ENCODE measurements around the gene ZNF543. TPM values are rescaled to one million over a fixed set of nuclear protein-coding genes. Genes with fewer than 3 reads are reported as not detected.

ZNF543 gene
- total and polyA plus RNA-seq, 9 of the 15 experiments (the other 6 are each of a cell fraction or from before 2014, with no cell fraction given), result 0.14 to 5.5 (median 2.4) TPM

DNA sequence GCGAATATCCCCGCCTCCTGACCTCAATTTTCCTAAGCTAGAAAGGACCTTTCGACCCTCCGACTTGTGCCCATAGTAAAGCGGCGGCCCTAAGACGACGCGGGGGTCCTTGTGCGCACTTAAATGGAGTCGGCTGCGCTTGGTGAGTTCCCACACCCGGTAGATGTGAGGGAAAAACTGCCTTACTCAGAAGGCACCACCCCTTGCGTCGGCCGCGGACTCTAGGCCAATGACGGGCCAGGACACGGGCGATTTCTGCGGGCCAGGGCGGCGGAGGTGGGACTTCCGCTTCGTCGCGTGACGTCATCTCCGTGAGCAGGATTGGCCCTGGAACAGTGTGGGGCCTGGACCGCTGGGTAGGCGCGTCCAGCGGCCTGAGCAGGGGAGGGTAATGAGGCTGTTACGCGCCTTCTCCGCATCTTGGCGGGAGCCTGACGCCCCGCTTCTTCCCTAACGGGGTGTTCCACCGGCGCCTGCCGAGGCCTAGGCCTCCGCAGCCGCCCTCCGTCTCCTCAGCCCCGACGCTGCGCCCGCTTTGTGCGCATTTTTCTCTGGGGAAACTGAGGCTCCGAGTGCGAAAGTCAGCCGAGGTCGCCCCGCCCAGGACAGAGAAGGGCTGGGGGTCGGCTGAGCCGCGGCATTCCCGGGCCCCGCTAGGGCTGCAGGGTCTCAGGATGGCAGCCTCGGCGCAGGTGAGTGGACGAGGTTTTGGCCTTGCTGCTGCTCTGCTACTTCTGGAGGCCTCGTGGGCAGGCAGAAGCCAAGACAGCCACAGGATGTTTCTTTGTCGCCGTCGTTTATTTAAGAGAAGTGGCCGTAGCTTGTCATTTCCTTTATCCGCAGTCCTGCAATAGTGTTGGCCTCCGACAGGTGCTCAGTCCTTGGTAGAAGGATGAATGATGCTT lies at the start of gene ZNF543 (continued):
- TF ChIP-seq MBD1 (CRISPR knock-in tag; IDR thresholded peaks at IDR 0.05), result no peak
- no peak for TF ChIP-seq ZNF644 (tag; IDR thresholded peaks at IDR 0.05; ENCODE audit: low read depth)
- TF ChIP-seq CBFB (CRISPR knock-in tag; IDR thresholded peaks at IDR 0.05), result no peak
- TF ChIP-seq CHD4 (IDR thresholded peaks at IDR 0.05; ENCODE audit: insufficient read depth, insufficient replicate concordance, low read depth, low read length, poor library complexity, severe bottlenecking), result no peak
- no peak for TF ChIP-seq ZNF79 (CRISPR knock-in tag; IDR thresholded peaks at IDR 0.05; ENCODE audit: low read depth)
- no peak for TF ChIP-seq CREBBP (IDR thresholded peaks at IDR 0.05; ENCODE audit: low read depth, low read length)
- TF ChIP-seq, protein P1, sequence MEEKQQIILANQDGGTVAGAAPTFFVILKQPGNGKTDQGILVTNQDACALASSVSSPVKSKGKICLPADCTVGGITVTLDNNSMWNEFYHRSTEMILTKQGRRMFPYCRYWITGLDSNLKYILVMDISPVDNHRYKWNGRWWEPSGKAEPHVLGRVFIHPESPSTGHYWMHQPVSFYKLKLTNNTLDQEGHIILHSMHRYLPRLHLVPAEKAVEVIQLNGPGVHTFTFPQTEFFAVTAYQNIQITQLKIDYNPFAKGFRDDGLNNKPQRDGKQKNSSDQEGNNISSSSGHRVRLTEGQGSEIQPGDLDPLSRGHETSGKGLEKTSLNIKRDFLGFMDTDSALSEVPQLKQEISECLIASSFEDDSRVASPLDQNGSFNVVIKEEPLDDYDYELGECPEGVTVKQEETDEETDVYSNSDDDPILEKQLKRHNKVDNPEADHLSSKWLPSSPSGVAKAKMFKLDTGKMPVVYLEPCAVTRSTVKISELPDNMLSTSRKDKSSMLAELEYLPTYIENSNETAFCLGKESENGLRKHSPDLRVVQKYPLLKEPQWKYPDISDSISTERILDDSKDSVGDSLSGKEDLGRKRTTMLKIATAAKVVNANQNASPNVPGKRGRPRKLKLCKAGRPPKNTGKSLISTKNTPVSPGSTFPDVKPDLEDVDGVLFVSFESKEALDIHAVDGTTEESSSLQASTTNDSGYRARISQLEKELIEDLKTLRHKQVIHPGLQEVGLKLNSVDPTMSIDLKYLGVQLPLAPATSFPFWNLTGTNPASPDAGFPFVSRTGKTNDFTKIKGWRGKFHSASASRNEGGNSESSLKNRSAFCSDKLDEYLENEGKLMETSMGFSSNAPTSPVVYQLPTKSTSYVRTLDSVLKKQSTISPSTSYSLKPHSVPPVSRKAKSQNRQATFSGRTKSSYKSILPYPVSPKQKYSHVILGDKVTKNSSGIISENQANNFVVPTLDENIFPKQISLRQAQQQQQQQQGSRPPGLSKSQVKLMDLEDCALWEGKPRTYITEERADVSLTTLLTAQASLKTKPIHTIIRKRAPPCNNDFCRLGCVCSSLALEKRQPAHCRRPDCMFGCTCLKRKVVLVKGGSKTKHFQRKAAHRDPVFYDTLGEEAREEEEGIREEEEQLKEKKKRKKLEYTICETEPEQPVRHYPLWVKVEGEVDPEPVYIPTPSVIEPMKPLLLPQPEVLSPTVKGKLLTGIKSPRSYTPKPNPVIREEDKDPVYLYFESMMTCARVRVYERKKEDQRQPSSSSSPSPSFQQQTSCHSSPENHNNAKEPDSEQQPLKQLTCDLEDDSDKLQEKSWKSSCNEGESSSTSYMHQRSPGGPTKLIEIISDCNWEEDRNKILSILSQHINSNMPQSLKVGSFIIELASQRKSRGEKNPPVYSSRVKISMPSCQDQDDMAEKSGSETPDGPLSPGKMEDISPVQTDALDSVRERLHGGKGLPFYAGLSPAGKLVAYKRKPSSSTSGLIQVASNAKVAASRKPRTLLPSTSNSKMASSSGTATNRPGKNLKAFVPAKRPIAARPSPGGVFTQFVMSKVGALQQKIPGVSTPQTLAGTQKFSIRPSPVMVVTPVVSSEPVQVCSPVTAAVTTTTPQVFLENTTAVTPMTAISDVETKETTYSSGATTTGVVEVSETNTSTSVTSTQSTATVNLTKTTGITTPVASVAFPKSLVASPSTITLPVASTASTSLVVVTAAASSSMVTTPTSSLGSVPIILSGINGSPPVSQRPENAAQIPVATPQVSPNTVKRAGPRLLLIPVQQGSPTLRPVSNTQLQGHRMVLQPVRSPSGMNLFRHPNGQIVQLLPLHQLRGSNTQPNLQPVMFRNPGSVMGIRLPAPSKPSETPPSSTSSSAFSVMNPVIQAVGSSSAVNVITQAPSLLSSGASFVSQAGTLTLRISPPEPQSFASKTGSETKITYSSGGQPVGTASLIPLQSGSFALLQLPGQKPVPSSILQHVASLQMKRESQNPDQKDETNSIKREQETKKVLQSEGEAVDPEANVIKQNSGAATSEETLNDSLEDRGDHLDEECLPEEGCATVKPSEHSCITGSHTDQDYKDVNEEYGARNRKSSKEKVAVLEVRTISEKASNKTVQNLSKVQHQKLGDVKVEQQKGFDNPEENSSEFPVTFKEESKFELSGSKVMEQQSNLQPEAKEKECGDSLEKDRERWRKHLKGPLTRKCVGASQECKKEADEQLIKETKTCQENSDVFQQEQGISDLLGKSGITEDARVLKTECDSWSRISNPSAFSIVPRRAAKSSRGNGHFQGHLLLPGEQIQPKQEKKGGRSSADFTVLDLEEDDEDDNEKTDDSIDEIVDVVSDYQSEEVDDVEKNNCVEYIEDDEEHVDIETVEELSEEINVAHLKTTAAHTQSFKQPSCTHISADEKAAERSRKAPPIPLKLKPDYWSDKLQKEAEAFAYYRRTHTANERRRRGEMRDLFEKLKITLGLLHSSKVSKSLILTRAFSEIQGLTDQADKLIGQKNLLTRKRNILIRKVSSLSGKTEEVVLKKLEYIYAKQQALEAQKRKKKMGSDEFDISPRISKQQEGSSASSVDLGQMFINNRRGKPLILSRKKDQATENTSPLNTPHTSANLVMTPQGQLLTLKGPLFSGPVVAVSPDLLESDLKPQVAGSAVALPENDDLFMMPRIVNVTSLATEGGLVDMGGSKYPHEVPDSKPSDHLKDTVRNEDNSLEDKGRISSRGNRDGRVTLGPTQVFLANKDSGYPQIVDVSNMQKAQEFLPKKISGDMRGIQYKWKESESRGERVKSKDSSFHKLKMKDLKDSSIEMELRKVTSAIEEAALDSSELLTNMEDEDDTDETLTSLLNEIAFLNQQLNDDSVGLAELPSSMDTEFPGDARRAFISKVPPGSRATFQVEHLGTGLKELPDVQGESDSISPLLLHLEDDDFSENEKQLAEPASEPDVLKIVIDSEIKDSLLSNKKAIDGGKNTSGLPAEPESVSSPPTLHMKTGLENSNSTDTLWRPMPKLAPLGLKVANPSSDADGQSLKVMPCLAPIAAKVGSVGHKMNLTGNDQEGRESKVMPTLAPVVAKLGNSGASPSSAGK (IDR thresholded peaks at IDR 0.05), result peak; percentile 57
- TF ChIP-seq NKRF (IDR thresholded peaks at IDR 0.05; ENCODE audit: borderline replicate concordance), result no peak; the same call in 1 of the 2 replicates
- TF ChIP-seq GATAD2B (IDR thresholded peaks at IDR 0.05; ENCODE audit: borderline replicate concordance), result no peak
- no peak for TF ChIP-seq SMARCA5 (IDR thresholded peaks at IDR 0.05)
- TF ChIP-seq ATF7 (IDR thresholded peaks at IDR 0.05), result peak; percentile 99
